ENCODE data around the gene PTPRO.
"Not testable (repeated sequence)": the region's sequence is repeated elsewhere in the genome, so short reads cannot be mapped to it uniquely, and the experiment has no call there.

PTPRO gene

DNA sequence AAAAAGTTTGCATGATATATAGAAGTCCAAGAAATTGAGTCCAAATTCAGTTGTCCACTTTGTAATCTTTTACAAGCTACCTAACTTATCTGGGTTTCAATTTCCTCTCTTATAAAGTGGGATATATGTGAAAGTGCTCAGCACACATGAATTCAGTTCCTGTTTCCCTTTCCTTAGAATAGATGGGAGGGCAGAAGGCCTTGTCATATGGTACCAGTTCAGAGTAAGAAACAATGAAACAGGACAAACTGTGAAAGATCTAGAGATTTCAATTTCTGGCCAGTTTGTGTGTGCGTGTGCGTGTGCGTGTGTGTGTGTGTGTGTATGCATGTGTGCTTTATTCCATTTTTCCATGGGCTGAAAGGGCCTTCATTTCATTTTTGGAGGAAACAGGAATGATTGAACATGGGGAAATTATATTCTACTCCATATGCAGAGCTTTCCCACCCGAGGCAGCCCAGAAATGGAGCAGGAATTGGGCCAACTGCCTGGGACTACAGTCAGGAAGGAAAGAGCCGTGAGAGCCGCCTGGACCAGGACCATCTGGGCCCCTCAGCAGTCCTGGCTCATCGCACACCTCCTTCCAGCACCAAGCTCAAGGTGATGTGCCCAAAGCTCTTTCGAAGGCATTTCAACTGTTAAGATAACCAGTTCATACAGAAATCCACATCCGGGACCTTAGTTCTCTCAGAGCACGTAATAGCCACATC is 283.7 kb downstream of the PTPRO start:
- TF ChIP-seq, protein P1, sequence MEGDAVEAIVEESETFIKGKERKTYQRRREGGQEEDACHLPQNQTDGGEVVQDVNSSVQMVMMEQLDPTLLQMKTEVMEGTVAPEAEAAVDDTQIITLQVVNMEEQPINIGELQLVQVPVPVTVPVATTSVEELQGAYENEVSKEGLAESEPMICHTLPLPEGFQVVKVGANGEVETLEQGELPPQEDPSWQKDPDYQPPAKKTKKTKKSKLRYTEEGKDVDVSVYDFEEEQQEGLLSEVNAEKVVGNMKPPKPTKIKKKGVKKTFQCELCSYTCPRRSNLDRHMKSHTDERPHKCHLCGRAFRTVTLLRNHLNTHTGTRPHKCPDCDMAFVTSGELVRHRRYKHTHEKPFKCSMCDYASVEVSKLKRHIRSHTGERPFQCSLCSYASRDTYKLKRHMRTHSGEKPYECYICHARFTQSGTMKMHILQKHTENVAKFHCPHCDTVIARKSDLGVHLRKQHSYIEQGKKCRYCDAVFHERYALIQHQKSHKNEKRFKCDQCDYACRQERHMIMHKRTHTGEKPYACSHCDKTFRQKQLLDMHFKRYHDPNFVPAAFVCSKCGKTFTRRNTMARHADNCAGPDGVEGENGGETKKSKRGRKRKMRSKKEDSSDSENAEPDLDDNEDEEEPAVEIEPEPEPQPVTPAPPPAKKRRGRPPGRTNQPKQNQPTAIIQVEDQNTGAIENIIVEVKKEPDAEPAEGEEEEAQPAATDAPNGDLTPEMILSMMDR (IDR thresholded peaks at IDR 0.05; ENCODE audit: insufficient read depth, low read depth, low read length, missing control alignments), result no peak
- DNase-seq (ENCODE audit: low read depth), result no peak
- H3K4me3 ChIP-seq (ENCODE audit: low read depth, low read length), result no peak overlapping the region

DNA sequence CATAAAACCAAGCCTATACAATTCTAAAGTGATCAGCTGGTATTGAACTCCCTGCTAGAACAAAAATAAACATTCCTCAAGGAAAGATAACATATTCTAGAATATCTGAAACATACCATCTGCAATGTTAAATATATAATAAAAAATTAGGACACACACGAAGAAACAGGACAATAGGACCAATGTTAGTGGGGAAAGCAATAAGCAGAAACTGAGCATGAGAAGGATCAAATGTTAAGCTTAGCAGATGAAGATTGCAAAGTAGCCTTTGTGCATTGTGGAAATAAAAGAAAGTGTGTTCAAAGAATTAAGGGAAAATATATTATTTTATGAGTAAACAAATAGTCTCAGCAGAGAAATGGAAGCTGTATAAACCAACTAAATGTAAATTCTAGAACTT is 286.1 kb downstream of the PTPRO start:
- no peak for DNase-seq (ENCODE audit: low read depth)
- no peak overlapping the region for H3K4me3 ChIP-seq (ENCODE audit: low read depth, low read length)
- TF ChIP-seq, protein P1 (IDR thresholded peaks at IDR 0.05; ENCODE audit: insufficient read depth, low read depth, low read length, missing control alignments), result no peak

DNA sequence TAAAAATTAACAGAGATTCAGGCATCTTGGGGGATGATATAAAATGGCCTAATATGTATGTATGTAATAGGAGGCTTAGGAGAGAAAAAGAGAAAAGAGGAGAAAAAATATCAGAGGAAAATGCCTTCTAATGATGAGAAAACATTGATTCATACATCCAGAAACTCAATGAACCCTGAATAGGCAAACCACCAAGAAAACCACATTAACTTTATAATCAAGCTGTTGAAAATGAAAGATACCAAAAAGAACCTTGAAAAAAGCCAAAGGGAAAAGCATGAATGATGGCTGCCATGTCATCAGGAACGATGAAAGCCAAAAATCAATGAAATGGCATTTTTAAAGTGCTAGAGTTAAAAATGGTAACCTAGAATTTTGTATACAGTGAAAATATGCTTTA is 286.6 kb downstream of the PTPRO start:
- no peak for DNase-seq (ENCODE audit: low read depth)
- TF ChIP-seq, protein P1 (IDR thresholded peaks at IDR 0.05; ENCODE audit: insufficient read depth, low read depth, low read length, missing control alignments), result no peak
- no peak overlapping the region for H3K4me3 ChIP-seq (ENCODE audit: low read depth, low read length)

DNA sequence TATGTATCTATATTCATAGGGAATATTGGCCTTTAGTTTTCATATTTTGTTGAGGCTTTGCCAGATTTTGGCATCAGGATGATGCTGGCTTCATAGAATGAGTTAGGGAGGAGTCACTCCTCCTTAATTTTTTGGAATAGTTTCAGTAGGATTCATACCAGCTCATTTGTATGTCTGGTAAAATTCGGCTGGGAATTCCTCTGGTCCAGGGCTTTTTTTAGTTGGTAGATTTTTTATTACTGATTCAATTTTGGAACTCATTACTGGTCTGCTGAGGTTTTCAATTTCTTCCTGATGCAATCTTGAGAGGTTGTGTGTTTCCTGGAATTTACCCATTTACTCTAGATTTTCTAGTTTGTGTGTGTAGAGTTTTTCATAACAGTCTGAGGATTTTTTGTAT is 291.7 kb downstream of the PTPRO start:
- no peak overlapping the region for H3K4me3 ChIP-seq (ENCODE audit: low read depth, low read length)
- DNase-seq (ENCODE audit: low read depth), result no peak
- TF ChIP-seq, protein P1 (IDR thresholded peaks at IDR 0.05; ENCODE audit: insufficient read depth, low read depth, low read length, missing control alignments), result no peak

DNA sequence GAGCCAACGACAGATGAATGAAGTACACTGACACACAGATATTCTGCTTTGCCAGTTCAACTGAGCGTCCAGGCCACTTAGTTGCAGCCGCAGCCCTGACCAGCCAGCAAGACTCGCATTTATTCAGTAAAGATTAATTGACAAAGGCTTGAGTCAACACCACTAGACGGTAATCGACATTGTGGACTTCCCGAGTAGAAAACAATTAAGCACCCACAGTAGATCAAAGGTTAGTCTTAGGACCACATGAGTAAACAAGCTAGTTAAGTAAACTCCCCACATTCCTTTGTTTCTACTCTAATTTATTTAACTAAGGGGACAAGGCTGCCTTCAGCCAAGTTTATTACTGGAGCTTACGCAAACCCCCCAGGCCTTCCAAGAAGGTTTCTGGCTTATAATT is 294.2 kb downstream of the PTPRO start:
- not testable (repeated sequence) for DNase-seq (ENCODE audit: low read depth); H3K4me3 ChIP-seq (ENCODE audit: low read depth, low read length)

DNA sequence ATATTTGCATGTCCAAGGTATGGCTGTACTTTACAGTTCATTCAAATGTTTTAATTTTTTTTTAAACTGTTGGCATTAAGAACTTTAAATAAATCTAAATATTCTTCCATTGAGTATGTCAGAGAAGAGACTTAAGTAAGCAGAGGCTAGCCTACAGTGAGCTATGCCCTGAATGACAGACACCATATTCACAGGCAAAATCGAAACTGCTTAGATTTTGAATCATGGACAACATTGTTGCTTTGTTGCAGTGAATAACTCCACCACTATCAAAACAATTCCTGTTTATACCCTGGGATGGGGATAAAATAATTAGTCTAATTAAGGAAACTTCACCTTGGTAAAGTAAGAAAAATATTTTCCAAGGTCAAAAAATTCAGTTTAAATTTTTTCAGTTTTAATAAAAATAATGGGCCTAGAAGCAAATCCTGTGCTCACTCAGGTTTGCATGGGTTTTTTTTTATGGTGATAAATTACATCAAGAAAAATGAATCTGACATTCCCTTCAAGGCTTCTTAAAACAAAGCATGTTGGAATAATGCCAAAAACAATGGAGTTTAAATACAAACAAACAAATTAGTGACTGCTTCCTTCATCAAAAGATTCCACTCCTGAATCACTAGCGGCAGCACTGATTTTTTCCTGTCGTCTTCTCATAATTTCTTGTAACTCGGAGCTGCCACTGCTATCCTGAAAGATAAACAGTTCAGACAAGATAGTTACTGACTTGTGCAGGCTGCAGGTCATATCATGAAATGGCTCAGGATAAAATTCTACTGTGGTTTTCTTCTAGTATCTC is 298.6 kb downstream of the PTPRO start:
- no peak overlapping the region for H3K4me3 ChIP-seq (ENCODE audit: low read depth, low read length)
- TF ChIP-seq, protein P1 (IDR thresholded peaks at IDR 0.05; ENCODE audit: insufficient read depth, low read depth, low read length, missing control alignments), result no peak
- DNase-seq (ENCODE audit: low read depth), result no peak

DNA sequence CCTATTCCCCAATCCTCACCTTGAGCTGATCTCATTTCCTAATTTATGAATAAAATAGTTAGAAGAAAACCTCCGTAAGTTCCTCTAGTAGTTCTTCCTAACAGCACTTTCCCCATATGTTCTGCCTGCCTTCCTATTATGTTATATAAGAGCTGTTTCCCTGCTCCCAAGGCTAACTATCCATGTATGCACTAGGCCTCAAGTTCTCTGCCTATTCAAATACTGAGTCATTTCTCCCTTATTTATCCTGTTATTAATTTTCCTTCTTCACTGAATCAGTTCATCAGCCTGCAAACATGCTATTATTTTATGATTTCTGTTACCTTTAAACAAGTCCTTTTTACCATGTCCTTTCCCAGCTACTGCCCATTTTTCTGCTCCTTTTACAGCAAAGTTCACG is 302.8 kb downstream of the PTPRO start:
- DNase-seq (ENCODE audit: low read depth), result no peak
- TF ChIP-seq, protein P1 (IDR thresholded peaks at IDR 0.05; ENCODE audit: insufficient read depth, low read depth, low read length, missing control alignments), result no peak
- H3K4me3 ChIP-seq (ENCODE audit: low read depth, low read length), result no peak overlapping the region
